Transverse colon (tissue), 4 donors: ENCODE measurements around the gene UBN1. TPM values are rescaled to one million over a fixed set of nuclear protein-coding genes. Genes with fewer than 3 reads are reported as not detected.

Source experiments
- DNase-seq: peaks from one replicate; pipeline ENCODE4 v3.0.0-alpha.2; 2019
- H3K27ac ChIP-seq, 4 donors: fragments of 200-600 bp; sonication (generic); 2 replicates each; pipeline ENCODE4 v1.5.1; 2016 to 2018; ENCODE audit warnings: inconsistent platforms in 4 of 4
- H3K27me3 ChIP-seq: fragments of 200-600 bp; sonication (generic); 2 replicates; pipeline ENCODE4 v1.5.1; 2017; ENCODE audit warnings: inconsistent platforms
- H3K36me3 ChIP-seq, 4 donors: fragments of 200-600 bp; sonication (generic); 2 replicates each; pipeline ENCODE4 v1.5.1; 2017 to 2019; ENCODE audit warnings: inconsistent platforms in 4 of 4
- H3K4me1 ChIP-seq, 4 donors: fragments of 200-600 bp; sonication (generic); 2 replicates each; pipeline ENCODE4 v1.5.1; 2017 to 2020; ENCODE audit warnings: inconsistent platforms in 4 of 4
- H3K4me3 ChIP-seq, 4 donors: fragments of 200-600 bp; sonication (generic); 1 replicate in 1 of 4; 2 replicates in 3 of 4; pipeline versions ENCODE4 v1.5.1 to v1.6.1; 2017 to 2019; ENCODE audit warnings: inconsistent platforms in 4 of 4
- H3K9me3 ChIP-seq, 2 donors: fragments of 200-600 bp; sonication (generic); 2 replicates each; pipeline ENCODE4 v1.5.1; 2017 to 2019; ENCODE audit warnings: inconsistent platforms in 2 of 2
- CTCF ChIP-seq, 5 experiments: fragments of 200-600 bp in 3 of 5; fragments of 450-650 bp in 2 of 5; sonication (generic) in 3 of 5; IDR thresholded peaks; 1 replicate in 2 of 5; 2 replicates in 3 of 5; pipeline ENCODE4 v1.5.1; 2016 to 2017; ENCODE audit warnings: antibody characterized with exemption in 5 of 5, inconsistent platforms in 3 of 5, mild to moderate bottlenecking in 2 of 5, moderate library complexity in 1 of 5
- EP300 ChIP-seq: sonication (generic); formaldehyde crosslinking; IDR thresholded peaks from one replicate; pipeline ENCODE4 v1.6.1; 2017; ENCODE audit warnings: antibody characterized with exemption, low read depth
- POLR2A ChIP-seq: fragments of 450-650 bp; IDR thresholded peaks from one replicate; pipeline ENCODE4 v1.6.1; 2016; ENCODE audit warnings: antibody characterized with exemption, mild to moderate bottlenecking, moderate library complexity
- POLR2AphosphoS5 ChIP-seq, 3 donors: sonication (generic); formaldehyde crosslinking; IDR thresholded peaks; one replicate each; pipeline ENCODE4 v1.6.1; 2016; ENCODE audit warnings: antibody characterized with exemption in 3 of 3
- WGBS, 2 donors: methylation state at CpG; one replicate each; pipeline ENCODE4 v1.1.5; 2018; ENCODE audit warnings: low coverage in 1 of 2; 5-methylcytosine and 5-hydroxymethylcytosine counted together
- in situ Hi-C, 4 donors: fragments of 200-750 bp; cut with MboI; loops; one replicate each; pipeline versions ENCODE4 v1.15.0 to v1.15.1; 2017; ENCODE audit warnings: low sequenced_read_pairs in 3 of 4, low pct_ligation_motif_present in 1 of 4, low pct_unique_long_range_greater_than_20kb in 1 of 4
- intact Hi-C: fragments of 100-400 bp; cut with DNase I; formaldehyde crosslinking; loops from one replicate; pipeline ENCODE4 v1.15.1; 2023; ENCODE audit warnings: low total_unique reads
- total RNA-seq, 4 donors: library from RNA; depleted of rRNA; stranded (reverse); fragments of >200 nt; gene quantifications; one replicate each; pipeline ENCODE4 v1.1.0, GENCODE V29; 2016

The UBN1 gene
- total RNA-seq, 4 donors from 2014 or later, result 33.6 to 60.2 (median 53.0) TPM

- in situ Hi-C loops (no loop called here), intact Hi-C loops (no loop called here)
- Histone ChIP-seq H3K27me3 (no peaks in the 10 kb centered on the region), H3K4me1 (no peaks in the 10 kb centered on the region), H3K4me3 (no peak overlapping the region), H3K9me3 (no peaks in the 10 kb centered on the region), H3K27ac (no peak overlapping the region), H3K36me3 (no peaks in the 10 kb centered on the region)
- DNase-seq, result no peak
- 46 to 56% methylated on average over 5 to 8 of the region's 8 CpGs for WGBS, 2 donors
- TF ChIP-seq POLR2A (no peak), POLR2AphosphoS5 (IDR thresholded peaks at IDR 0.05) (no peak), EP300 (no peak), CTCF (IDR thresholded peaks at IDR 0.05) (no peak)
Measured at GRCh38 chr16:4900036-4900435, 52.8 kb downstream of the UBN1 start.

GRCh38 chr16:4900750-4901149 lies 53.5 kb downstream of the UBN1 start:
- Histone ChIP-seq H3K27ac (no peak overlapping the region), H3K36me3 (no peaks in the 10 kb centered on the region), H3K27me3 (no peaks in the 10 kb centered on the region), H3K4me1 (no peaks in the 10 kb centered on the region), H3K9me3 (no peaks in the 10 kb centered on the region), H3K4me3 (no peak overlapping the region)
- intact Hi-C loops, result no loop called here
- DNase-seq, result no peak
- 85 to 90% methylated on average over 9 to 11 of the region's 11 CpGs for WGBS, 2 donors
- in situ Hi-C loops, result no loop called here
- TF ChIP-seq POLR2AphosphoS5 (IDR thresholded peaks at IDR 0.05) (no peak), CTCF (IDR thresholded peaks at IDR 0.05) (no peak), EP300 (no peak), POLR2A (no peak)

DNA sequence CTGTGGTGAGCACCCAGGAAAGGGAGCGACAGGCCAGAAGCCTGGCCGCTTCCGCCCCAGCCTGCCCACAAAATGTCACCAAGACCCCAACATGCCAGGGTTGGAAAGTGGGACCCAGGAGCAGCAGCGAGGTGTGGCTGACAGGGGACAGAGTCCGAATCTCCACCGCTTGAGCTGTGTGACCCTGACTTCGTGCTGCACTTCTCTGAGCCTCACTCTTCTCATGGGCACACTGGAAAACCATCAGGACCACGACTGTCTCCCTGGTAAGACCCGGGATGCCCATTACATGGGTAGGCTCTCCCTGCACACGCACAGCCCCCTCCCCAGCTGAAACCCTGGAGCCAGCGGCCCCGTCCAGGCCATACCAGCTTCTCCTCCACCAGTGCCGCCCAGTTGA lies 54.8 kb downstream of the UBN1 start:
- intact Hi-C loops, result no loop called here
- Histone ChIP-seq H3K4me3 (no peak overlapping the region), H3K27ac (no peak overlapping the region), H3K27me3 (no peaks in the 10 kb centered on the region), H3K4me1 (no peaks in the 10 kb centered on the region), H3K36me3 (no peaks in the 10 kb centered on the region), H3K9me3 (no peaks in the 10 kb centered on the region)
- DNase-seq, result no peak
- in situ Hi-C loops, result no loop called here
- 94 to 98% methylated on average over 4 to 13 of the region's 13 CpGs for WGBS, 2 donors
- no peak for TF ChIP-seq CTCF (IDR thresholded peaks at IDR 0.05)
- TF ChIP-seq EP300, result no peak
- no peak for TF ChIP-seq POLR2A
- TF ChIP-seq POLR2AphosphoS5 (IDR thresholded peaks at IDR 0.05), result no peak

- no peak overlapping the region for H3K4me3 ChIP-seq
- no peaks in the 10 kb centered on the region for H3K36me3 ChIP-seq
- intact Hi-C loops, result no loop called here
- no peaks in the 10 kb centered on the region for H3K27me3 ChIP-seq
- in situ Hi-C loops, result no loop called here
- 81 to 82% methylated on average over 6 to 16 of the region's 16 CpGs for WGBS, 2 donors
- TF ChIP-seq POLR2A (no peak), CTCF (IDR thresholded peaks at IDR 0.05) (no peak), POLR2AphosphoS5 (IDR thresholded peaks at IDR 0.05) (no peak), EP300 (no peak)
- no peaks in the 10 kb centered on the region for H3K4me1 ChIP-seq
- no peak overlapping the region for H3K27ac ChIP-seq
- DNase-seq, result no peak
- no peaks in the 10 kb centered on the region for H3K9me3 ChIP-seq
Measured at GRCh38 chr16:4904108-4904941, 57.0 kb downstream of the UBN1 start.
